HK-2 (cell line): ENCODE data around the gene THEMIS.
"Not testable (repeated sequence)": the region's sequence is repeated elsewhere in the genome, so short reads cannot be mapped to it uniquely, and the experiment has no call there.

Source experiments
- DNase-seq: peaks from one replicate; pipeline ENCODE4 v3.0.0-alpha.2; 2018; ENCODE audit not compliant: unreplicated experiment

THEMIS gene

GRCh38 chr6:127912914-127913313 lies 12.1 kb upstream of the THEMIS start:
- DNase-seq, result no peak

GRCh38 chr6:127907960-127908640 lies 7.2 kb upstream of the THEMIS start:
- DNase-seq, result no peak

GRCh38 chr6:127904160-127904559 lies 3.3 kb upstream of the THEMIS start:
- DNase-seq, result no peak

- DNase-seq, result no peak
Measured at GRCh38 chr6:127902933-127903332, 2.1 kb upstream of the THEMIS start.

GRCh38 chr6:127897484-127897883 lies 3.4 kb downstream of the THEMIS start:
- no peak for DNase-seq

- no peak for DNase-seq
Measured at GRCh38 chr6:127894051-127894450, 6.8 kb downstream of the THEMIS start.

GRCh38 chr6:127893541-127893940 lies 7.3 kb downstream of the THEMIS start:
- no peak for DNase-seq

GRCh38 chr6:127891731-127892326 lies 9.0 kb downstream of the THEMIS start:
- DNase-seq, result no peak

GRCh38 chr6:127886603-127887002 lies 14.3 kb downstream of the THEMIS start:
- no peak for DNase-seq

GRCh38 chr6:127884134-127884533 lies 16.7 kb downstream of the THEMIS start:
- no peak for DNase-seq

- not testable (repeated sequence) for DNase-seq
Measured at GRCh38 chr6:127881949-127882348, 18.9 kb downstream of the THEMIS start.

GRCh38 chr6:127880429-127880828 lies 20.4 kb downstream of the THEMIS start:
- no peak for DNase-seq

- DNase-seq, result no peak
Measured at GRCh38 chr6:127879685-127880084, 21.2 kb downstream of the THEMIS start.

- DNase-seq, result no peak
Measured at GRCh38 chr6:127878115-127878514, 22.7 kb downstream of the THEMIS start.

GRCh38 chr6:127877231-127877630 lies 23.6 kb downstream of the THEMIS start:
- DNase-seq, result no peak

GRCh38 chr6:127869772-127870404 lies 31.0 kb downstream of the THEMIS start:
- DNase-seq, result no peak

- DNase-seq, result no peak
Measured at GRCh38 chr6:127869183-127869582, 31.7 kb downstream of the THEMIS start.

GRCh38 chr6:127868338-127868737 lies 32.5 kb downstream of the THEMIS start:
- no peak for DNase-seq

GRCh38 chr6:127866766-127867165 lies 34.1 kb downstream of the THEMIS start:
- no peak for DNase-seq

GRCh38 chr6:127865108-127865507 lies 35.8 kb downstream of the THEMIS start:
- no peak for DNase-seq

- DNase-seq, result no peak
Measured at GRCh38 chr6:127864701-127865100, 36.2 kb downstream of the THEMIS start.

GRCh38 chr6:127860723-127861122 lies 40.1 kb downstream of the THEMIS start:
- DNase-seq, result no peak

GRCh38 chr6:127859956-127860355 lies 40.9 kb downstream of the THEMIS start:
- no peak for DNase-seq
